DLD1 (cell line): Measurements from ENCODE around the gene PRSS53.

Source experiments
- in situ Hi-C: cut with HindIII; loops from 2 replicates; pipeline ENCODE4 v1.10.0; 2017; ENCODE audit warnings: low sequenced_read_pairs

The PRSS53 gene

DNA sequence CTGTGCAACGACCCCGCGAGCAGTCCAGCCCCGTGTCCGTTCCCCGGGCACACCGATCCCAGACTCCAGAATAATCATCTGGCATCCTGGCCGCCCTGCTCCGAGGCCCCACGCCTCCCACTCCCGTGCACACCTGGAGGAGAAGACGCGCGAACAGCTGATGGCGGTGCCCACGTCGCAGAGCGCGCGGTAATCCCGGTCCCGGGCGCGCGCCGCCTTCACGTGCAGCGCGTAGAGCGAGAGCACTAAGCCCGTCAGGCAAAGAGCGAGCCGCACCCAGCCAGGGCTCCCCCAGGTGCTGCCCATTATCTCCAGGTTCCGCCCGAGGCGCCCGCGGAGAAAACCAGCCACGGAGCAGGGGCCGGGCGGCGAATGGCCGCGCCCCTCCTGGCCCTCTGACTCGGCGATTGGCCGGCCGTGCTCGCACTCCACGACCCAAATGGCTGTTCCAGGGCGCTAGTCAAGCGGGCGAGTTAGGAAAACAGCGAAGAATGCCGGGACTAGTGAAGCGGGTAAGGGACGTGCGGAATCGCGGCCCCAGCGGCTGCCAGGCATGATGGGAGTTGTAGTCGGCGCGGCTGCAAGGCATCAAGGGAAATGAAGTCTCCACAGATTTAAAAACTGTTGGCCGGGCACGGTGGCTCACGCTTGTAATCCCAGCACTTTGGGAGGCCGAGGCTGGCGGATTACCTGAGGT is 5.8 kb upstream of the PRSS53 start, which contains the start of gene VKORC1:
TSS of gene VKORC1 (minus strand) at position 374 of the 697 bp plus-strand sequence. CDS start at position 306, 68 bp downstream.
- in situ Hi-C loops, result no loop called here

DNA sequence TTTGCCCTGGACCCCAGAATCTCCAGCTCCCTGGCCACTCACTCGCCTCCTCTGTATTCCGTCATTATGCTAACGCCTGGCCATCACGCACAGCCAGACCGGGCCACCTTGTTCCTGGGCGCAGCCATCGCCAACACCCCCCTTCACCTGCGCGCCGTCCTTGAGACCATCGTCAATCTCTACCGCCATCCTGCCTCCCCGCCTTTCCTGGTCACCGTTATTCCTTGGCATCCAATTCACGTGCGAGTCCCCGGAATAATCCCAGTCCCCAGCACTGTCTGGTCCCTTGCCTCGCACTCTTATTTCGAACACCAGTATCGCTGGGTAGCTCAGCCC is 5.3 kb upstream of the PRSS53 start:
- in situ Hi-C loops, result no loop called here

DNA sequence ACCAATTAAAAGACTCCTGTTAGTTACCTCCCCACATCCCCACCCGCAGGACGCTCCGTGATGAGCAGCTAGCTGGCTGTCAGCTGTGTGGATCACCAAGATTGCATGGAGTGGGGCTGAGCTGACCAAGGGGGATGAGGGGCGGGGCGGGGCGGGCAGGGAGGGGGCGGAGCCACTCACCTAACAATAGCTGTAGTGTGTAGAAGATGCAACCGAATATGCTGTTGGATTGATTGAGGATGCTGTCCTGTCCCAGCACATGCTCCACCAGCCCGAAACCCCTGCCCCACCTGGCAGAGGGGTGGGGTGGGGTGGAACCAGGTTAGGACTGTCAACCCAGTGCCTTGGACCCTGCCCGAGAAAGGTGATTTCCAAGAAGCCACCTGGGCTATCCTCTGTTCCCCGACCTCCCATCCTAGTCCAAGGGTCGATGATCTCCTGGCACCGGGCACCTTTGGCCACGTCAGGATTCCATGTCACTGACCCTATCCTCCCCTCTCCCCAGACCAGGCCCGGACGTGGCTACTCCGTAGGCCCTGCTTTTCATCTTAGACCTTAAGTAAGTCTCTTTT is 4.5 kb upstream of the PRSS53 start:
- in situ Hi-C loops, result no loop called here

DNA sequence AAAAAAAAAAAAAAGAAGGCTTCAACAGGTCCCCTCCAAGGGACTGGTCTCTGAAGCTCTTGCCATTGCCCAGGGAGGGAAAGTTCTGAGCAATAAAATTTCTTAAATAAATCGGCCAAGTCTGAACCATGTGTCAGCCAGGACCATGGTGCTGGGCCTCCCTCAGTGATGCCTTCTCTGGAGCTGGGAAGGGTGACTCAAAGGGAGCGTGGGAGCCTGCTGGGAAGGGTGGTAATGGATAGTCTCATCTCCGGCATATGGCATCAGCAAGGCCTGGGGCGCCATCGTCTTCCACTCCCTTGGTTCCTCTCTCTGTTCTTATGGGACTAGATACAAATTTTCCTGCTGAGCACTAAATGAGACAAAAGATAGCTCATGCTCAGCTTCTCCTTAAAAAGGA is 3.6 kb upstream of the PRSS53 start:
- in situ Hi-C loops, result no loop called here

DNA sequence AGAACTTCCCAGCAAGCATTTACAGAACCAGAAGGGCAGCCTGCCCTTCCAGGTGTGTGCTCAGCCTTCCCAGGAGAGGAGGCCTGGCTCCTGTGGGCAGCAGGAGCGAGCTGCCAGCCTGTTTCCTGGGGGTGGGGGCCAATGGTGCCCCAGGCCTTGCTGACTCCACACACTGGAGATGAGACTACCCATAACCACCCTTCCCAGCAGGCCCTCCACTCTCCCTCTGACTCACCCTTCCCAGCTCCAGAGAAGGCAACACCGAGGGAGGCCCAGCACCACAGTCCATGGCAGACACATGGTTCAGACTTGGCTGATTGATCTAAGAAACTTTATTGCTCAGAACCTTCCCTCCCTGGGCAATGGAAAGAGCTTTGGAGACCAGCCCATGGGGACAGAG is 1.8 kb upstream of the PRSS53 start:
- in situ Hi-C loops, result no loop called here

DNA sequence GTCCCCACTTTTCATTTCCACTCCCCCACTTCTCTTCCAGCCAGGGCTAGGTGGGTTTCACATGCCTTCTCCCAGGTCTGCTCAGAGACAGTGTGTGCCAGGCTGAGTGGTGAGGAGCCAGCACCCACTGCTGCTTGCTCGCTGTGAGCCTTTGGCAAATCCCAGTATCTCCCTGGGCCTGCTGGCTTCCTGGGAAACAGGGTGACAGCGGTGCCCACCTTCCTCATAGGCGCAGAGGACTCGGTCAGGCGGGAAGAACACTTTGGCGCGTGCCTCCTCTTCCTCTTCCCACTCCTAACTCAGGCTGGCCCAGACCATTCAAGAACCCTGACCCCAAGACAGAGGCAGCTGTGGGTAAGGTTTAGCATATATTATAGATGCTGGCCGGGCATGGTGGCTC is 456 bp upstream of the PRSS53 start:
- in situ Hi-C loops, result no loop called here

DNA sequence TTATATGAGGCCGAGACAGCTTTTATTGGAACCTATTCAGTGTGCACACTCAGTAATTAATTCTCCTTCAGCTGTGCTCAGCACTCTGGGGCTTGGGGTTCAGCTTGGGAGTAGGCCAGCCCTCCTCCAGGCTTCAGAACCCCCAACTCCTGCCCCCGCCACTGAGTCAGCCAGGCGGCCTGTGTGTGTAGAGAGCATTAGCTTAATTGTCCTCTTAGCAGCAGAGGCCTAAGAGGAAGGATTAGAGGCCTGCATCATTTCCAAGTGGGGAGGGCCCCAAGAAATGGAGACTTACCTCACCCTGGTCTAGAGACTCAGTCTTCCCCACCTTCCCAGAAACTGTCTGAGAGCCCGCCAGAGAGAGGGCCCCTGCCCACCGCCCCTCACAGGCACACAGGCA is 772 bp downstream of the PRSS53 start:
- in situ Hi-C loops, result no loop called here

DNA sequence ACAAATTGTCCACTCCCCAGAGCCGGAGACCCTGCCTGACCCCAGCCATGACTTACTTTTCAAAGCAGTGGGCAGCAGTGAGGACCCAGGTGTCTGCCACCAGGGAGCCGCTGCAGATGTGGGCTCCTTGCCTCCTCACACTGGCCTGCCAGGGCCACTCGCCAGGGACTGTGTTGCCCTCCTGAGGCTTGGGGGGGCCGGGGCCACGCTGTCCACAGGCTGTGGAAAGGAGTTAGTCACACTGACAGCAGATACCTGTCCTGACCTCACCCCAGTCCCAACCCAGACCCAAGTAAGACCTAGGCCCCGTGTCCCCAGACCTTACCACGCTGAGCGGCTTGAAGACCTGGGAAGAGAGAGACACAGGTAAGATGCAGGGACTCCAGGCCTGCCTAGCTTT is 1.3 kb downstream of the PRSS53 start:
- in situ Hi-C loops, result no loop called here

DNA sequence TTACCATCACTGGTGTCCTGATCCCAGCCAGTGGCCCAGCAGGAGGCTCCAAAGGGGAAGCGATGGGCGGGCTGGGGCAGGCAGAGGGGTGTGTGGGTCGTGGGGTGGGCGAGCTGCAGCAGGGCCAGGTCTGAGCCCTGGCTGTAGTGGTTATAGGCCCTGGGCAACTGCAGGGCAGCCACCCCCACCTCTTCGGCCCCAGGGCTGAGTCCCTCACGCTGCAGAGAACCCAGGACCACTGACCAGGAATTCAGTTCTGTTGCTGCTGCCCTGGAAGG is 2.2 kb downstream of the PRSS53 start:
- in situ Hi-C loops, result no loop called here

DNA sequence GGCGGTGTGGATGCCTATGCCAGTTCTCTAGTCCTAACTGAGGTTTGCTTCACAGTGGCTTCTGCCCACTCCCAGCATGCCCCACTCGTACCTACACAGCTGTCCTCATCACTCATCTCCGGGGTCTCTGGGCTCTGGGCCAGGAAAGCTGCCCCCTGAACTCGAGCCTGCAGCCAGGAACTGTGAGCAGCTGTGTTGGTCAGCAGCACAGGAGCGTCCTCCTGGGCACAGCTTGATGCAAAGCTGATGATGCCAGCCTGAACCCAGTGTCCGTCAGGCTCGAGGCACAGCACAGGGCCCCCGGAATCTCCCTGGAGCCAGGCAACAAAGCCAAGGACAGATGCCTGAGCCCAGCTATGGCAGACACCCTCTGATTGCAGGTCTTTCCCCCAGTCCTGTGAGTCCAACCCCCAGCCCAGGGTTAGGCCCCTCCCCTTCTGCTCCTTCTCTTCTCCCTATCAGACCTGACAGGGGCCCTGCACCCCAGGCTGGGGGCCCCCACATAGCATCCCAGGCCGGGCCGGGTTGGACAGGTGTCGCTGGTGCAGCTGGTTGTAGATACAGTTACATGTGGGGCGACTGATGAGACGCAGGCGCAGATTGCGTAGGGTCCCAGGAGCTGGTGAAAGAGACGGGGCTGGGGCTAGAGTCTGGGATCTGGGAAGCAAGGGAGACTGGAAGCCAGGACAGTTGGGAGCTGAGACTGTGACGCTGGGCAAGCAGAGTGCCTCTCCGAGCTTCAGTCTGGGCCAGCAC is 2.7 kb downstream of the PRSS53 start:
- in situ Hi-C loops, result no loop called here

DNA sequence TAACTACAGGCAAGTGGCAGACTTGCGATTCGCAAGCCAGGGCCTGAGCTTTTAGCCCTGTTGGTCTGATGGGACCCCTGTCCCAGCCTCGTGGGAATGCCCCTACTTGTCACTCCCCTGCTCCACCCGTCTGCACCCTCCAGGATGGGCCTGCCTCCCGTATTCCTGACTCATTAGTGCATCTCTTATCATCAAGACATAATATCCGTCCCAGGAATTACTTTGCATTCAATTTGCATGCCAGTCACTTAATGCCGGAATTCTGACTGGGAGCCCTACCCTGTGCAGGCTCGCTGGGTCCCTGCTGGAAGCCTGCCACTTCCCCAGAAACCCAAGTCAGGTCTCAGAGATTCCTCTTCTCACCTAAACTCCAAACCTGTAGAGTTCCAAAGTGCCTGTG is 3.3 kb downstream of the PRSS53 start:
- in situ Hi-C loops, result no loop called here

DNA sequence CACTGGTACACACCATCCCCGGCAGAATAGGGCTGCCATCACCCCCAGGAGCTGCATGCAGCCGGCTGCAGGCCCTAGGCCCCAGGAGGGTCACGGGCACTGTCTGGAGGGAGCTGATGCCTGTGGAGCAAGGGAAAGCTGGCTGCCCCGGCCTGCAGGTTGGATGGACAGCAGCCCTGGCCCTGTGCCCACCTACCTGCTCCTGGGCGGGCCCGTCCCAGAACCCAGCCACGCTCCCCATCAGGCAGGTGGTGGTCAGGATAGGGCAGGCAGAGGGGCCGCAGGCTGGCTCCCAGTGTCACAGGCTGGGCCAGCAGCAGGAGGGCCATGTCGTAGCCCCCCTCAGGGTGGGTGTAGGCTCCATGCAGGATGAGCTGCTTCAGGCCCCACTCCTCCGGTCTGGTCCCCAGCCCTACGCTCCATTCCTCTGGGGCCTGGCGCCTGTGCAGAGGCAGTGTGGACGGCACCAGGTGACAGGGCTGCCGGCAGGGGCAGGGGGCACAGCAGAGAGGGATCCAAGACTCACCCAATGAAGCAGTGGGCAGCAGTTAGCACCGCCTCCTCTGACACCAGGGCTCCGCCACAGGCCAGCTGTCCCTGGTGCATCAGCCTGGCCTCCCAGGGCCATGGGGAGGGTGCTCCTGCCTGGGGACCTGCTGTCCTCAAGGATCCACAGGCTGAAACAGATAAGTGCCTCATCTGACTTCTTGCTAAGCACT is 4.0 kb downstream of the PRSS53 start:
- in situ Hi-C loops, result no loop called here

DNA sequence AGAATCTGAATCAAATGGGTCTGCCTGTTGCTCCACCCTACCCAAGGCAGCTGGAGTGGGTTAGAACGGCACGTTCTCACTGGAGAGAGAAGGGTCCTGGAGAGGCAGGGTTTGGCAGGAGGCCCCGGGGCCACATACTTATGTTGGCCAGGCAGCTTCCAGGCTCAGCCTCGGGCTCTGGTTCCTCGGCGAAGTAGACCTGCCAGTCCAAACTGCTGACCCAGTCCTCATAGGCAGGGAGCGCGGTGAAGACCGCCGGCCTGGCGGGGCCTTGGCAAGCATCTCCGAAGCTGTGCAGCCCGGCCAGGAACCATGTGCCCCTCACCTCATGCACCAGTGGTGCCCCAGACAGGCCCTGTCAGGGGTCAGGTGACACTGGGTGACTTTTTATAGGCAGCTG is 4.8 kb downstream of the PRSS53 start:
- in situ Hi-C loops, result no loop called here

DNA sequence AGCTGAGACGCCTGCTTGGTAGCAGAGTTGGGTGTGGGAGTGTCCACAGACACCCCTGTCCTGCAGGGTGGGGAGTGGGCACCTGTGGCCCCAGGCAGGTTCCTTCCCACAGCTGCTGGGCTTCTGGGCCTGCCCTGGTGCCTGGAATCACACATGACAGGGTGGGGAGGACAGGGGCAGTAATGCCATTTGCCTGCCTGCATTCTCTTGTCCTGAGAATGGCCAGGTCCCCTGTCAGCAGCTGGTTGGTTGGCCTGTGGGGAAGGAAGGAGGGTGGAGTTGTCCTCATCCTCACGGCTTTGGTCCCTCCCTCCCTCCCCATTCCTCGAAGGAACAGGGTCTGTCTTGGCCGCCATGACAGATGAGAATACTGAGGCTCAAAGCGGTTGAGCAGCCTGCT is 5.2 kb downstream of the PRSS53 start:
- in situ Hi-C loops, result no loop called here

DNA sequence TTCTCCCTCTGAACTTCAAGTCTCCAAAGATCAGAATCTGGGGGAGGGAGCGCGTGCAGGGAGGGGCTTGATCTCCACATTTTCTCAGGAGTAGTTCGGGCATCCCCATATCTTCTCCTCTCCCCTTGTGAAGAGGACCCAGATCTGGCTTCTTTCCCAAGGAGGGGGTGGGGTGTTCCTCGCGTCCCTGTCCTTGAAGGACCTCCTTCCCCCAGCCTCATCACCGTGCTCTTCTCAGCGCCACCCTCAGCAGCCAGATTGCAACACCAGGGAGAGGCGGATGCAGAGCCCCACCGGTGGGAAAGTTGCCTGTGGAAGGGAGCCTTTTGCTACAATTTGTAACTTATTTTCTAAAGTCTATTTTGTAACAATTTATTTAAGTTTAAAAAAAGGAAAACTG is 5.7 kb downstream of the PRSS53 start:
- in situ Hi-C loops, result no loop called here

DNA sequence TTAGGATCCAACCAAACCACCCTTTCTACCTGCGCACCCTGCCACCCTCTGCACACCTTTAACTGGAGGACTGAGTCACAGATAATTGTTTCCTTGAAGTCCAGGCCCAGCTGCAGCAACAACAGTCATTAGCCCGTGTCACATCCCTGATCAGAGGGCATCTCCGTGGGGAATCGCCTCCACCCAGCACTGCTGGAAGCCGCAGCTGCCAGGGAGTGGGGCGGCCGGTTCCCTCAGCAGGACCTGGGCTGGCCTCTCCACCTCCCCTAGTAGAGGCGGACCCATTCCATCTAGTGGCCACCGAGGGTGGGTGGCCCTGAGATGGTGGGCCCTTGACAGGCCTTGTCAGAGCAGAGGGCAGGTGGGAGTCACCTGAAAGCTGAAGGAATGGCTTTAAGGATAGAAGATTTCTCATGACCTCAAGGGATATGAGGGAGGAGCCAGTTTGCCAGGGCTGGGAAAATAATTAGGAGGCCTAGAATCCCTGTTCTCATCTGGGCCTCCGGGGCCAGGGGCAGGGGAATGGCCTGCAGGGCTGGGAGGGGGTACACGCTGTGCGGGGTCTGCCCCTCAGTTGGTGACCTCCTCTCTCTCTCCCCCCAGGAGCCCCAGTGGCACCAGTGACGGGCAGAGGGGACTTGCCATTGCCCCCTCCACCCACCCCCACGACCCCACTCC is 6.2 kb downstream of the PRSS53 start:
- in situ Hi-C loops, result no loop called here

DNA sequence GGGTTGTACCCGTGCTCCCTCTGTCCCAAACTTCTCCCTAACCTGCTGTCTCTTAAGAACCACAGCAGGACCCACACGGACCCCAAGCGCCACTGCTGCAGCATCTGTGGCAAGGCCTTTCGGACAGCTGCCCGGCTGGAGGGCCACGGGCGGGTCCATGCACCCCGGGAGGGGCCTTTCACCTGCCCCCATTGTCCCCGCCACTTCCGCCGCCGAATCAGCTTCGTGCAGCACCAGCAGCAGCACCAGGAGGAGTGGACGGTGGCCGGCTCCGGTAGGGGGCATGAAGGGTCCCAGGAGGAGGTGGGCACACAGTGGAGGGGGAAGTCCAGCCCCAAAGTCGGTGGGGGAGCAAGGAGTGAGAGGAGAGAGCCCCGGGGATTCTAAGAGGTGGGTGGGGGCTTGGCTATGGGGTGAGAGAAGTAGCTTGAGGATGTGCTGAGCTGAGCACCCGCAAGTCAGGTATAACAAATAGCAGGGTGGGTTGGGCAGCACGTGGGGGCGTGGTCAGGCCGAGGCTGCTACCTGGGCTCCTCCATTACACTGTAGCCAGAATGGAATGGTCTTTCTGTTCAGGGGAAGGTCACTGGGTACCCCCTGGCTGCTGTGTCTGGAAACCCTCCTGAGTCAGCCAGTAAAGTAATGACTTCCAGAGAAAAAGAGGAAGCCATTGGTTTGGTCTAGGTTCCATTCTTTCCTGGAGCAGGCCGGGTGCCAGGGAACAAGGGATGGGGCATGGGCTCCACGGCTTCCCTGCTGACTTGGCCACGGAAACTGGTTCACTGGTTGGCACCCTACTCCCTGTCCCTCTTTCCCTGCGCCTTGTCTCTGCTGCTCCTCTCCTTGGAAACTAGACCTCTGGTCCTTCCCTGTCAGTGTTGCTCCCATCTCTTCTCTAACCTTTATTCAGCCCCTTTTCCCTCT is 7.1 kb downstream of the PRSS53 start:
- in situ Hi-C loops, result no loop called here

DNA sequence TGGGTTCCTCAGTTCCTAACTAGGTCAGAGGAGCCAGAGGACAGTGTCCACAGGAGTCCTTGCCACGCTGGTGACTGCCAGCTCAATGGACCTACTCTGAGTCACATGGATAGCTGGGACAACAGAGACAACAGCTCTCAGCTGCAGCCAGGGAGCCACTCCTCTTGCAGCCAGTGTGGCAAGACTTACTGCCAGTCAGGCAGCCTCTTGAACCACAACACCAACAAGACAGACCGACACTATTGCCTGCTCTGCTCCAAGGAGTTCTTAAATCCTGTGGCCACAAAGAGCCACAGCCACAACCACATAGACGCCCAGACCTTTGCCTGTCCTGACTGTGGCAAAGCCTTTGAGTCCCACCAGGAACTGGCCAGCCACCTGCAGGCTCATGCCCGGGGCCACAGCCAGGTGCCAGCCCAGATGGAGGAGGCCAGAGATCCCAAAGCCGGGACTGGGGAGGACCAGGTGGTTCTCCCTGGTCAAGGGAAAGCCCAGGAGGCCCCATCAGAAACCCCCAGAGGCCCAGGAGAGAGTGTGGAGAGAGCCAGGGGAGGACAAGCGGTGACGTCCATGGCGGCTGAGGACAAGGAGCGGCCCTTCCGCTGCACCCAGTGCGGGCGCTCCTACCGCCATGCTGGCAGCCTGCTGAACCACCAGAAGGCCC is 7.9 kb downstream of the PRSS53 start:
- in situ Hi-C loops, result no loop called here

DNA sequence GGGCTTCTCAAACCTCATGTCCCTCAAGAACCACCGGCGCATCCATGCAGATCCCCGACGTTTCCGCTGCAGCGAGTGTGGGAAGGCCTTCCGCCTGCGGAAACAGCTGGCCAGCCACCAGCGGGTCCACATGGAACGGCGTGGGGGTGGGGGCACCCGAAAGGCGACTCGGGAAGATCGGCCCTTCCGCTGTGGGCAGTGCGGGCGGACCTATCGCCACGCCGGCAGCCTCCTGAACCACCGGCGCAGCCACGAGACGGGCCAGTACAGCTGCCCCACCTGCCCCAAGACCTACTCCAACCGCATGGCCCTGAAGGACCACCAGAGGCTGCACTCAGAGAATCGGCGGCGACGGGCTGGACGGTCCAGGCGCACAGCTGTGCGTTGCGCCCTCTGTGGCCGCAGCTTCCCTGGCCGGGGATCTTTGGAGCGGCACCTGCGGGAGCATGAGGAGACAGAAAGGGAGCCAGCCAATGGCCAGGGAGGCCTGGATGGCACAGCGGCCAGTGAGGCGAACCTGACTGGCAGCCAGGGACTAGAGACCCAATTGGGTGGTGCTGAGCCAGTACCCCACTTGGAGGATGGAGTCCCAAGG is 8.6 kb downstream of the PRSS53 start:
- in situ Hi-C loops, result no loop called here
